ENCODE results near the gene ARRB1.
A peak's percentile ranks its signal among the peaks of the same experiment; 100 is the strongest.
"Not testable (repeated sequence)": the region's sequence is repeated elsewhere in the genome, so short reads cannot be mapped to it uniquely, and the experiment has no call there.

The ARRB1 gene

GRCh38 chr11:75344186-75344585 is 7.3 kb downstream of the ARRB1 start:
- DNase-seq (ENCODE audit: low read depth in 2 of 2) = no peak

- no peak for DNase-seq (ENCODE audit: low read depth in 2 of 2)
Observed at GRCh38 chr11:75342966-75343870, 8.2 kb downstream of the ARRB1 start.

GRCh38 chr11:75342231-75342918 is 9.1 kb downstream of the ARRB1 start:
- DNase-seq (ENCODE audit: low read depth in 2 of 2) = no peak

- no peak for DNase-seq (ENCODE audit: low read depth in 2 of 2)
Observed at GRCh38 chr11:75341612-75342011, 9.8 kb downstream of the ARRB1 start.

- no peak for DNase-seq (ENCODE audit: low read depth in 2 of 2)
Observed at GRCh38 chr11:75339685-75340409, 11.6 kb downstream of the ARRB1 start.

GRCh38 chr11:75338516-75339208 is 12.8 kb downstream of the ARRB1 start:
- DNase-seq (ENCODE audit: low read depth in 2 of 2) = no peak

- no peak for DNase-seq (ENCODE audit: low read depth in 2 of 2)
Observed at GRCh38 chr11:75337195-75337654, 14.2 kb downstream of the ARRB1 start.

- DNase-seq (ENCODE audit: low read depth in 2 of 2) = no peak
Observed at GRCh38 chr11:75334976-75335375, 16.5 kb downstream of the ARRB1 start.

- DNase-seq (ENCODE audit: low read depth in 2 of 2) = no peak
Observed at GRCh38 chr11:75334402-75334891, 17.0 kb downstream of the ARRB1 start.

GRCh38 chr11:75333807-75334140 is 17.7 kb downstream of the ARRB1 start:
- no peak for DNase-seq (ENCODE audit: low read depth in 2 of 2)

GRCh38 chr11:75333022-75333806 is 18.2 kb downstream of the ARRB1 start:
- no peak for DNase-seq (ENCODE audit: low read depth in 2 of 2)

GRCh38 chr11:75331761-75332160 is 19.7 kb downstream of the ARRB1 start:
- not testable (repeated sequence) for DNase-seq (ENCODE audit: low read depth in 2 of 2)

GRCh38 chr11:75331304-75331703 is 20.2 kb downstream of the ARRB1 start:
- DNase-seq (ENCODE audit: low read depth in 2 of 2) = not testable (repeated sequence)

- DNase-seq (ENCODE audit: low read depth in 2 of 2) = not testable (repeated sequence)
Observed at GRCh38 chr11:75330886-75331285, 20.6 kb downstream of the ARRB1 start.

- DNase-seq (ENCODE audit: low read depth in 2 of 2) = no peak
Observed at GRCh38 chr11:75330291-75330690, 21.2 kb downstream of the ARRB1 start.

- DNase-seq (ENCODE audit: low read depth in 2 of 2) = no peak
Observed at GRCh38 chr11:75328426-75329277, 22.8 kb downstream of the ARRB1 start.

GRCh38 chr11:75326439-75326810 is 25.0 kb downstream of the ARRB1 start:
- peak in 1 of 2 donors; percentile 27 for DNase-seq (ENCODE audit: low read depth in 2 of 2)

GRCh38 chr11:75325713-75326438 is 25.6 kb downstream of the ARRB1 start:
- DNase-seq (ENCODE audit: low read depth in 2 of 2) = peak; percentile 54 to 60

GRCh38 chr11:75324740-75325139 is 26.7 kb downstream of the ARRB1 start:
- no peak for DNase-seq (ENCODE audit: low read depth in 2 of 2)
